A549 (cell line): ENCODE results near the gene ARHGAP26. TPM values are rescaled to one million over a fixed set of nuclear protein-coding genes. Genes with fewer than 3 reads are reported as not detected.

ENCODE experiments used
- ATAC-seq, 2 experiments: fragments of 200-7000 bp in 1 of 2; fragments of >200 bp in 1 of 2; cut with Nextera tagmentation in 1 of 2; cut with Tn5 transposase in 1 of 2; 3 replicates each; pipeline versions ENCODE4 v1.8.0 to v1.9.1; 2018 to 2020; ENCODE audit warnings: mild to moderate bottlenecking in 1 of 2, moderate library complexity in 1 of 2
- CTCF ChIA-PET: fragments of 300-600 bp; sonication (Branson Sonifier 250); formaldehyde crosslinking; extraction: SDS; loops from one replicate; lab custom pipeline; 2021; ENCODE audit warnings: antibody characterized with exemption, inconsistent platforms; lab: Yijun Ruan, JAX
- POLR2A ChIA-PET: fragments of 350-600 bp; formaldehyde crosslinking; extraction: SDS; loops from one replicate; lab custom pipeline; 2021; ENCODE audit warnings: antibody characterized with exemption, inconsistent platforms; lab: Yijun Ruan, JAX
- DNase-seq, 2 experiments: peaks; one replicate each; pipeline versions ENCODE4 v3.0.0 to v3.0.0-alpha.2; 2011 to 2016; ENCODE audit warnings: low read depth in 1 of 2, low spot score in 1 of 2
- FAIRE-seq: peaks from 2 replicates; lab custom pipeline; 2011; peaks lifted over from hg19 to GRCh38; lab: Jason Lieb, UNC
- H3K27ac ChIP-seq, 2 experiments: fragments of >200 bp; sonication (Bioruptor Twin); formaldehyde crosslinking; 3 replicates each; pipeline ENCODE4 v1.5.1; 2016 to 2017
- H3K4me1 ChIP-seq: fragments of >200 bp; sonication (Bioruptor Twin); formaldehyde crosslinking; 3 replicates; pipeline ENCODE4 v1.6.1; 2016
- H3K4me2 ChIP-seq: fragments of >200 bp; sonication (Bioruptor Twin); formaldehyde crosslinking; 3 replicates; pipeline ENCODE4 v1.6.1; 2016
- H3K4me3 ChIP-seq: fragments of >200 bp; sonication (Bioruptor Twin); formaldehyde crosslinking; 3 replicates; pipeline ENCODE4 v1.5.1; 2016
- H3K9me3 ChIP-seq: fragments of >200 bp; sonication (Bioruptor Twin); formaldehyde crosslinking; 3 replicates; pipeline ENCODE4 v1.6.1; 2016
- CEBPB ChIP-seq, 2 experiments: fragments of >200 bp in 1 of 2; sonication (Bioruptor Twin) in 1 of 2; formaldehyde crosslinking in 1 of 2; IDR thresholded peaks; 2 replicates each; pipeline ENCODE4 v1.6.1; 2012 to 2016
- CHD2 ChIP-seq: fragments of 150-350 bp; IDR thresholded peaks from 2 replicates; pipeline ENCODE4 v1.6.1; 2014; ENCODE audit warnings: low read length; ENCODE audit not compliant: partially characterized antibody
- CHD4 ChIP-seq: fragments of 200-600 bp; sonication (generic); IDR thresholded peaks from 2 replicates; pipeline ENCODE4 v1.6.1; 2016; ENCODE audit warnings: antibody characterized with exemption, mild to moderate bottlenecking, borderline replicate concordance
- EHF ChIP-seq: fragments of 250-450 bp; sonication (Bioruptor Pico); IDR thresholded peaks from 2 replicates; pipeline ENCODE4 v1.5.0; 2020; ENCODE audit warnings: mild to moderate bottlenecking
- EHMT2 ChIP-seq: fragments of 200-600 bp; sonication (generic); IDR thresholded peaks from 2 replicates; pipeline ENCODE4 v1.6.1; 2016; ENCODE audit warnings: antibody characterized with exemption, low read depth, mild to moderate bottlenecking, moderate library complexity
- ESRRA ChIP-seq: fragments of 150-350 bp; IDR thresholded peaks from 2 replicates; pipeline ENCODE4 v1.6.1; 2014; ENCODE audit warnings: mild to moderate bottlenecking, low read length, borderline replicate concordance
- FOSB ChIP-seq: fragments of 250-450 bp; sonication (Bioruptor Pico); IDR thresholded peaks from 2 replicates; pipeline ENCODE4 v1.5.0; 2020; ENCODE audit warnings: mild to moderate bottlenecking, moderate library complexity
- HDAC2 ChIP-seq: fragments of 200-600 bp; sonication (generic); IDR thresholded peaks from 2 replicates; pipeline ENCODE4 v1.6.1; 2016
- HES2 ChIP-seq: fragments of >200 bp; sonication (Bioruptor Twin); formaldehyde crosslinking; IDR thresholded peaks from 2 replicates; pipeline ENCODE4 v1.6.1; 2016
- HOXA7 ChIP-seq: fragments of 250-450 bp; sonication (Bioruptor Pico); IDR thresholded peaks from 2 replicates; pipeline ENCODE4 v1.5.0; 2020; ENCODE audit warnings: mild to moderate bottlenecking, moderate library complexity
- HOXB5 ChIP-seq: fragments of 250-450 bp; sonication (Bioruptor Pico); IDR thresholded peaks from 2 replicates; pipeline ENCODE4 v1.5.0; 2020; ENCODE audit warnings: mild to moderate bottlenecking, moderate library complexity
- MAFK ChIP-seq: fragments of 450-650 bp; IDR thresholded peaks from 2 replicates; pipeline ENCODE4 v1.6.1; 2014; ENCODE audit not compliant: partially characterized antibody
- MYC ChIP-seq: IDR thresholded peaks from 2 replicates; pipeline ENCODE4 v1.6.1; 2012; ENCODE audit warnings: mild to moderate bottlenecking, inconsistent platforms, low read length, improper control_type of control experiment, borderline replicate concordance
- NFE2L2 ChIP-seq: fragments of 150-350 bp; conservative IDR thresholded peaks from 2 replicates; pipeline ENCODE4 v1.6.1; 2014; ENCODE audit warnings: low read length
- PHF8 ChIP-seq: fragments of 200-600 bp; sonication (generic); IDR thresholded peaks from 2 replicates; pipeline ENCODE4 v1.6.1; 2016; ENCODE audit warnings: low read depth, mild to moderate bottlenecking, antibody characterized with exemption, moderate library complexity, borderline replicate concordance
- POLR2A ChIP-seq: IDR thresholded peaks from 2 replicates; pipeline ENCODE4 v1.6.1; 2012; ENCODE audit warnings: mild to moderate bottlenecking, low read length
- POLR2AphosphoS2 ChIP-seq: conservative IDR thresholded peaks from 2 replicates; pipeline ENCODE4 v1.6.1; 2012; ENCODE audit warnings: low read length, improper control_type of control experiment, inconsistent platforms
- RARB ChIP-seq: fragments of 250-450 bp; sonication (Bioruptor Pico); IDR thresholded peaks from 2 replicates; pipeline ENCODE4 v1.8.0; 2021; ENCODE audit warnings: mild to moderate bottlenecking, moderate library complexity
- SMC3 ChIP-seq: fragments of >200 bp; sonication (Bioruptor Twin); formaldehyde crosslinking; IDR thresholded peaks from 3 replicates; pipeline ENCODE4 v1.6.1; 2018; ENCODE audit warnings: inconsistent platforms
- SREBF2 ChIP-seq: fragments of 450-650 bp; IDR thresholded peaks from 2 replicates; pipeline ENCODE4 v1.6.1; 2014; ENCODE audit warnings: mild to moderate bottlenecking, moderate library complexity
- USF2 ChIP-seq: fragments of 450-650 bp; IDR thresholded peaks from 2 replicates; pipeline ENCODE4 v1.6.1; 2014; ENCODE audit warnings: antibody characterized with exemption
- ZC3H11A ChIP-seq: fragments of 450-650 bp; IDR thresholded peaks from 2 replicates; pipeline ENCODE4 v1.6.1; 2014; ENCODE audit warnings: antibody characterized with exemption, mild to moderate bottlenecking
- ZSCAN20 ChIP-seq: fragments of 250-450 bp; sonication (Bioruptor Pico); IDR thresholded peaks from 2 replicates; pipeline ENCODE4 v1.8.0; 2022; ENCODE audit warnings: mild to moderate bottlenecking, moderate library complexity
- WGBS: methylation state at CpG from one replicate; pipeline ENCODE4 v1.1.6; 2017; ENCODE audit errors: missing lambda C conversion rate; 5-methylcytosine and 5-hydroxymethylcytosine counted together
- polyA plus RNA-seq, 4 experiments: library from polyadenylated mRNA; depleted of rRNA in 3 of 4; stranded (reverse); fragments of >200 nt; fragmentation: RNase III in 1 of 4; extraction: RNeasy Plus Mini Kit Qiagen cat#74134 plus additional on column Dnase treatment in 1 of 4; gene quantifications; 2 replicates in 3 of 4; 3 replicates in 1 of 4; pipeline ENCODE4 v1.2.3, GENCODE V29; 2011 to 2017
- TF ChIP-seq, protein P1 (sequence below): fragments of 200-600 bp; sonication (generic); IDR thresholded peaks from 2 replicates; pipeline ENCODE4 v1.6.1; 2016; ENCODE audit warnings: antibody characterized with exemption, mild to moderate bottlenecking, moderate library complexity
- TF ChIP-seq, protein P2 (sequence below): IDR thresholded peaks from 2 replicates; pipeline ENCODE4 v1.6.1; 2012

ARHGAP26 gene
- polyA plus RNA-seq, 2 of the 4 experiments (the other 2 are of a cell fraction) = 6.6 to 19.1 TPM

DNA sequence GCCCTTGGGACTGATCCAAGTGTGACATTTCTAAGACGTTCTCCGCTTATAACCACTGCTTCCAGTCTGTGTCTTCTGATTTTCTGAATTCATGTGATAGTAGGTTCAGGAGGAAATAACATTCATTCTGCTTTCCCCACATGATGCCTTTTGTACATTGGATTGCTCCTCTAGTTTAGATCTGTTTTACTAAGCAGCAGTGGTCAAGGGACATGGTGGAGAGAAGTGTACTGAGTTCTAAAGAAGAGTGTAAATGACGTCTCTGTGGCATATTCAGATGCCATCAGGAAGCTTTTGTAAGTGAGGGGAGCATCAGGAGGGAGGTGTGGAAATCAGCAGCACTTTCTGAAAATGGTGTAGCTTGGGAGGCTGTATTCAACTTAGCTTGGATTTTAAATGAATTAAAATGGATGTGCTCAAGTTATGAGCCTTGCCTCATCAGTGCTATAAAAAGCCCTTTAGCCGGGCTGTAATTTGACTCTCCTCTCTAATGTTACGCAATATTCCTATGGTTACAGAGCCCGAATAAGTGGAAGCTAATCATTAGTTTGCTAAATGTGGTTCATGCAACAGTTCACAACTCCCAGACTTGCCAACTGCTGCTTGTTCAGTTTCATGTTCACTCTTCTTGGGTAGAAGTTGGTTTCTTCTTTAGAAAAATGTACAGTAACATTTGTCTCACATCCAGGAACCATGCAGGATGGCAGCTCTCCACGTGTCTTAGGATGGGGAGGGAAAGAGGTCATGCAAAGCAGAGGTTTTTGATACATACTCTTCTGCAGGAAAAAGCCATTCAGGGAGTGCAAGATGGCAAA, 281.3 kb downstream of the ARHGAP26 start:
- H3K4me1 ChIP-seq = peaks cover 24% of the 10 kb centered on the region
- CTCF ChIA-PET = interaction anchor here (0.6 to 1.4 kb wide), 3 partner anchors 22 to 32 kb away, joined by 3 to 5 read pairs (median 4); no protein-coding TSS in a partner anchor
- peak overlapping the region in 1 of 2 experiments; percentile 44; a peak in 3 of 6 replicates for H3K27ac ChIP-seq
- TF ChIP-seq MAFK (no peak), ESRRA (no peak), PHF8 (no peak), EHF (no peak), HOXA7 (CRISPR knock-in tag) (no peak), CEBPB (IDR thresholded peaks at IDR 0.05) (peak; percentile 88 to 95)
- peak overlapping the region; percentile 52 for H3K4me2 ChIP-seq
- DNase-seq (no peak), FAIRE-seq (peak; percentile 63), ATAC-seq (peak; percentile 24 to 35; a peak in 2 of 6 replicates)
- POLR2A ChIA-PET = no interaction called here
- WGBS = 63% methylated on average over 7 of the region's 7 CpGs
- no peaks in the 10 kb centered on the region for H3K9me3 ChIP-seq
- H3K4me3 ChIP-seq = no peak overlapping the region

DNA sequence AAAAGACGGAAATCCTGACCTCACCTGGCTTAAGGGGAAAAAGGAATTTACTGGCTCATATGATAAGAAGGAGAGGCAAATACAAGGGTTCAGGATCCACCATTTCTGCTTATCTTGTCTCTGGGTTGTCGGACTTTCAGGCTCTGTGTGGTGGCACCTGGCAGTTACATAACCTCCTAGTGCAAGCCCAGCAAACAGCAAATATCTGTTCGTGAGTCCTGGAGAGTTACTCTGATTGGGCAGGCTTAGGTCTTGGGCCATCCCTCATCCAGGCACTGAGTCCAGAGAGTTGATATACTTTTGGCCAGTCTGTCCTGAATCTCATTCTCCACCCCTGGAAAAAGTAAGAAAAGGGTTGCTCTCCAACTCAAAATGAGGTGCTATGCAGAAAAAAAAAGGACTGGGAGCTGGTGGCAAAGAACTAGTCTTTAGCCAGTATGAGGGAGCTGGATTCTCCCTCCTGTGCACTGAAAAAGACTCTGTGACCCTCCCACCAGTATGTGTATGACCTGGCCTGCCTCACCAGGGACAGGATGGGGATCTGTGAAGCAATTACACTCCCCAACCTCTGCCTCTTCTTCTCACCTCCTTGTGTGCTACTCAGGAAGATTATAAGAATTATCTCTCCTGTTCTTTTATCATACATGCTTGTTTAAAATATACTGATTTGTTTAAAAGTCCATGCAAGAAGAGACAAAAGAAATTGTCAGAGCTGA, 282.9 kb downstream of the ARHGAP26 start:
- ATAC-seq = no peak
- peaks cover 24% of the 10 kb centered on the region for H3K4me1 ChIP-seq
- TF ChIP-seq POLR2A (no peak), SREBF2 (no peak), POLR2AphosphoS2 (no peak), FOSB (CRISPR knock-in tag) (no peak), USF2 (no peak), HES2 (no peak), ZC3H11A (no peak), CHD4 (no peak), NFE2L2 (no peak), CHD2 (no peak), HDAC2 (no peak), SMC3 (no peak)
- FAIRE-seq = peak; percentile 39
- 92% methylated on average over 3 of the region's 3 CpGs for WGBS
- no peak overlapping the region for H3K27ac ChIP-seq
- ChIA-PET POLR2A (no interaction called here), CTCF (interaction anchor here (0.7 to 1.5 kb wide), 5 partner anchors 8 to 458 kb away, joined by 3 to 6 read pairs (median 3); no protein-coding TSS in a partner anchor)
- no peak overlapping the region for H3K4me2 ChIP-seq
- no peaks in the 10 kb centered on the region for H3K9me3 ChIP-seq
- DNase-seq = no peak
- no peak overlapping the region for H3K4me3 ChIP-seq

- 82% methylated on average over 8 of the region's 8 CpGs for WGBS
- Histone ChIP-seq H3K27ac (no peak overlapping the region; a peak in 1 of 6 replicates), H3K9me3 (no peaks in the 10 kb centered on the region), H3K4me3 (no peak overlapping the region), H3K4me2 (no peak overlapping the region), H3K4me1 (peaks cover 24% of the 10 kb centered on the region)
- no peak for ATAC-seq
- ChIA-PET CTCF (interaction anchor here (1.0 to 1.5 kb wide), 3 partner anchors 12 to 130 kb away, joined by 3 to 6 read pairs (median 3); no protein-coding TSS in a partner anchor), POLR2A (no interaction called here)
- no peak for DNase-seq
- FAIRE-seq = no peak
- TF ChIP-seq MYC (no peak), EHMT2 (no peak), POLR2A (no peak), FOSB (CRISPR knock-in tag) (no peak), HES2 (no peak), HOXB5 (CRISPR knock-in tag) (no peak), USF2 (no peak), ZSCAN20 (CRISPR knock-in tag) (no peak), RARB (CRISPR knock-in tag) (no peak)
- TF ChIP-seq, protein P1, sequence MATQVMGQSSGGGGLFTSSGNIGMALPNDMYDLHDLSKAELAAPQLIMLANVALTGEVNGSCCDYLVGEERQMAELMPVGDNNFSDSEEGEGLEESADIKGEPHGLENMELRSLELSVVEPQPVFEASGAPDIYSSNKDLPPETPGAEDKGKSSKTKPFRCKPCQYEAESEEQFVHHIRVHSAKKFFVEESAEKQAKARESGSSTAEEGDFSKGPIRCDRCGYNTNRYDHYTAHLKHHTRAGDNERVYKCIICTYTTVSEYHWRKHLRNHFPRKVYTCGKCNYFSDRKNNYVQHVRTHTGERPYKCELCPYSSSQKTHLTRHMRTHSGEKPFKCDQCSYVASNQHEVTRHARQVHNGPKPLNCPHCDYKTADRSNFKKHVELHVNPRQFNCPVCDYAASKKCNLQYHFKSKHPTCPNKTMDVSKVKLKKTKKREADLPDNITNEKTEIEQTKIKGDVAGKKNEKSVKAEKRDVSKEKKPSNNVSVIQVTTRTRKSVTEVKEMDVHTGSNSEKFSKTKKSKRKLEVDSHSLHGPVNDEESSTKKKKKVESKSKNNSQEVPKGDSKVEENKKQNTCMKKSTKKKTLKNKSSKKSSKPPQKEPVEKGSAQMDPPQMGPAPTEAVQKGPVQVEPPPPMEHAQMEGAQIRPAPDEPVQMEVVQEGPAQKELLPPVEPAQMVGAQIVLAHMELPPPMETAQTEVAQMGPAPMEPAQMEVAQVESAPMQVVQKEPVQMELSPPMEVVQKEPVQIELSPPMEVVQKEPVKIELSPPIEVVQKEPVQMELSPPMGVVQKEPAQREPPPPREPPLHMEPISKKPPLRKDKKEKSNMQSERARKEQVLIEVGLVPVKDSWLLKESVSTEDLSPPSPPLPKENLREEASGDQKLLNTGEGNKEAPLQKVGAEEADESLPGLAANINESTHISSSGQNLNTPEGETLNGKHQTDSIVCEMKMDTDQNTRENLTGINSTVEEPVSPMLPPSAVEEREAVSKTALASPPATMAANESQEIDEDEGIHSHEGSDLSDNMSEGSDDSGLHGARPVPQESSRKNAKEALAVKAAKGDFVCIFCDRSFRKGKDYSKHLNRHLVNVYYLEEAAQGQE = no peak
- TF ChIP-seq, protein P2, sequence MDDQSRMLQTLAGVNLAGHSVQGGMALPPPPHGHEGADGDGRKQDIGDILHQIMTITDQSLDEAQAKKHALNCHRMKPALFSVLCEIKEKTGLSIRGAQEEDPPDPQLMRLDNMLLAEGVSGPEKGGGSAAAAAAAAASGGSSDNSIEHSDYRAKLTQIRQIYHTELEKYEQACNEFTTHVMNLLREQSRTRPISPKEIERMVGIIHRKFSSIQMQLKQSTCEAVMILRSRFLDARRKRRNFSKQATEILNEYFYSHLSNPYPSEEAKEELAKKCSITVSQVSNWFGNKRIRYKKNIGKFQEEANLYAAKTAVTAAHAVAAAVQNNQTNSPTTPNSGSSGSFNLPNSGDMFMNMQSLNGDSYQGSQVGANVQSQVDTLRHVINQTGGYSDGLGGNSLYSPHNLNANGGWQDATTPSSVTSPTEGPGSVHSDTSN = no peak
These were observed 283.6 kb downstream of the ARHGAP26 start for GRCh38 chr5:143053780-143054179.
